Ascending aorta (tissue), 2 donors: ENCODE results near the gene DPP3. TPM values are rescaled to one million over a fixed set of nuclear protein-coding genes. Genes with fewer than 3 reads are reported as not detected.
A peak's percentile ranks its signal among the peaks of the same experiment; 100 is the strongest.
"Not testable (repeated sequence)": the region's sequence is repeated elsewhere in the genome, so short reads cannot be mapped to it uniquely, and the experiment has no call there.

ENCODE experiments used
- DNase-seq, 2 donors: peaks; one replicate each; pipeline ENCODE4 v3.0.0-alpha.2; 2019; ENCODE audit warnings: low spot score in 2 of 2
- H3K27ac ChIP-seq, 2 donors: fragments of 200-600 bp; sonication (generic); one replicate each; pipeline ENCODE4 v1.5.1; 2016 to 2017; ENCODE audit warnings: mild to moderate bottlenecking in 1 of 2
- H3K27me3 ChIP-seq: fragments of 200-600 bp; sonication (generic); one replicate; pipeline ENCODE4 v1.5.1; 2017
- H3K36me3 ChIP-seq, 2 donors: fragments of 200-600 bp; sonication (generic); one replicate each; pipeline ENCODE4 v1.5.1; 2016
- H3K4me1 ChIP-seq, 2 donors: fragments of 200-600 bp; sonication (generic); one replicate each; pipeline ENCODE4 v1.5.1; 2016 to 2017; ENCODE audit warnings: mild to moderate bottlenecking in 1 of 2
- H3K4me3 ChIP-seq, 2 donors: fragments of 200-600 bp; sonication (generic); one replicate each; pipeline ENCODE4 v1.5.1; 2016 to 2017; ENCODE audit warnings: mild to moderate bottlenecking in 1 of 2
- H3K9me3 ChIP-seq, 2 donors: fragments of 200-600 bp; sonication (generic); one replicate each; pipeline ENCODE4 v1.5.1; 2016
- CTCF ChIP-seq, 3 experiments: fragments of 200-600 bp in 2 of 3; fragments of 450-650 bp in 1 of 3; sonication (generic) in 2 of 3; IDR thresholded peaks; one replicate each; pipeline ENCODE4 v1.5.1; 2016 to 2019; ENCODE audit warnings: antibody characterized with exemption in 3 of 3, mild to moderate bottlenecking in 1 of 3, moderate library complexity in 1 of 3
- intact Hi-C: fragments of 100-400 bp; cut with DNase I; formaldehyde crosslinking; loops from one replicate; pipeline ENCODE4 v1.15.1; 2023
- total RNA-seq: library from RNA; depleted of rRNA; stranded (reverse); fragments of >200 nt; gene quantifications from one replicate; pipeline ENCODE4 v1.1.0, GENCODE V29; 2016

The DPP3 gene
- total RNA-seq, result 14.8 TPM

DNA sequence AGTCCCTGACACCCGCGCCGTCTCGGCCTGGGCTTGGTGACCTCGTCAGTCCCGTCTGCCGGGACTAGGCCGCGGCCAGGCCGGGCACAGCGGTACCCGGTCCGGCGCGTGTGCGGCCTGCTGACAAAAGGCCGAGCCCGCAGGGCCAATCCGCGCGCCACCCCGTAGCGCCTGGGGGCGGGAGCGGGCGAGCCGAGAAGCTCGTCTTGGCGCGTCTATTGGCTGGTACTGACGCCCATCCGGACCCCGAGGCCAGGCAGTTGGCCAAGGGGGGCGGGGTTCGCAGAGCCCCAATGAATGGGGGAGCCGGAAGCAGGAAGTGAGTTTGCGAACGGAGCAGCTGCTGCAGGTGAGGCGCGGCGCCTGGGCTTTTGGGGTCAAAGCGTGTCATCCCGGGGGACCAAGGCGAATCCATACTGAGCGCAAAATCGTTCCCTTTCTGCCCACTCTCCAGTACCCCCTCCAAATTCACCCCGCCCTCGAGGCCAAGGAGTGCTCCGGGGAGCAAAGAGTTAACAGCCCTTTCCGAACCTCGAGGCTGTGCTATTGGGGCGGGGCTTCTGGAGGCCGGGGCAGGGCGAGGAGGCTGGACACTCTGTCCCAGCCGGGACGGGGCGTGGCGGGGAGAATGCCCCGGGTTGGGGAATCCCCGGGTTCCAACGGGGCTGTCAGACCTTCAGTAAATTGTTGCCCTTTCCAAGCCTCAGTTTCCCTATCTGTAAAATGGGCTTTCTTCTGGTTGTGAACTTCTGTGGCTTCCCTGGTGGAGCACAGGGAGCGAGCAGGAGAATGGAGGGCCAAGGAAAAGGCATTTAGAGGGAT, at the start of gene DPP3:
Gene DPP3, plus strand, starts transcription at position 318 of the 822 bp plus-strand sequence. CDS start 1,767 bp downstream, outside the sequence.
- Histone ChIP-seq H3K36me3 (peaks cover 6 to 11% of the 10 kb centered on the region in 2 donors), H3K4me1 (peaks cover 0 to 13% of the 10 kb centered on the region in 2 donors), H3K27ac (peak within 1 kb of the TSS; percentile 84 to 92), H3K27me3 (no peaks in the 10 kb centered on the region), H3K4me3 (peak within 1 kb of the TSS; percentile 67 to 75), H3K9me3 (no peaks in the 10 kb centered on the region)
- peak; percentile 88 to 98 for DNase-seq
- intact Hi-C loops, result loop anchor here (1.0 kb wide), 3 partner anchors 14 to 66 kb away; partner anchors contain the start of genes ACTN3, BBS1, PELI3 and ZDHHC24
- TF ChIP-seq CTCF (IDR thresholded peaks at IDR 0.05), result no peak

- H3K27me3 ChIP-seq, DNase-seq, H3K9me3 ChIP-seq, H3K4me3 ChIP-seq, intact Hi-C loops, H3K27ac ChIP-seq, H3K4me1 ChIP-seq: not testable (repeated sequence)
- peaks cover 7 to 28% of the 10 kb centered on the region in 2 donors for H3K36me3 ChIP-seq
Measured at GRCh38 chr11:66431287-66431686, 48.9 kb upstream of the DPP3 start.

DNA sequence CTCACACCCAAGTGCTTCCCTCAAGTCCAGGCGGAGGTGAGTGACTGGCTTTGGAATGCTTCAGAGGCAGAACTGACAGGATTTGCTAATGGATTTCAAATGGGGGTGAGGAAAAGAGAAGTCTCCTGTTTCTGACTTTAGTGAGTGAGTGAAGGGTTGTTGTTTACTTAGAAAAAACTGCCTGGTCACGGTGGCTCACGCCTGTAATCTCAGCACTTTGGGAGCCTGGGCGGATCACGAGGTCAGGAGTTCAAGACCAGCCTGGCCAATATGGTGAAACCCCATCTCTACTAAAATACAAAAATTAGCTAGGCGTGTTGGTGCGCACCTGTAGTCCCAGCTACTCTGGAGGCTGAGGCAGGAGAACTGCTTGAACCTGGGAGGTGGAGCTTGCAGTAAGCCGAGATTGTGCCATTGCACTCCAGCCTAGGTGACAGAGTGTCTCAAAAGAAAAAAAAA, 48.3 kb upstream of the DPP3 start:
- peaks cover 13 to 33% of the 10 kb centered on the region in 2 donors for H3K36me3 ChIP-seq
- H3K27me3 ChIP-seq, H3K4me1 ChIP-seq, H3K4me3 ChIP-seq, H3K27ac ChIP-seq, H3K9me3 ChIP-seq, intact Hi-C loops, DNase-seq: not testable (repeated sequence)

DNA sequence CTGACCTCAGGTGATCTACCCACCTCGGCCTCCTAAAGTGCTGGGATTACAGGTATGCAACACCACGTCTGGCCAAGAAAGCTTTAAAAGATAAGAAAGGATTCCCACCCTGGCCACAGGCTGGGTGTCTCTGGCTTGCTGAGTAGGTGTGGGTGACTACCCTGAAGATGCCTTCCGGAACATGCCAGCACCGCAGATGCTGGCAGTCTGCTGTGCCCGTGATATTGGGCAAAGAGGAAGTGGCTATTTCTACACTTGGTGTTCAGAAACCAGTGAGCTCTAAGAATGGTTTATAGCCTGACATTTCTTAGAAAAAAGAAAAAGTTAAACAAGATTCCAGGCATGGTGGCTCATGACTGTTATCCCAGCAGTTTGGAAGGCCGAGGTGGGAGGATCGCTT, 47.6 kb upstream of the DPP3 start:
- no peak for TF ChIP-seq CTCF (IDR thresholded peaks at IDR 0.05)
- Histone ChIP-seq H3K27me3 (no peaks in the 10 kb centered on the region), H3K4me3 (no peak overlapping the region), H3K27ac (no peak overlapping the region), H3K4me1 (no peaks in the 10 kb centered on the region), H3K9me3 (no peaks in the 10 kb centered on the region), H3K36me3 (peaks cover 15 to 36% of the 10 kb centered on the region in 2 donors)
- intact Hi-C loops, result no loop called here
- DNase-seq, result no peak

DNA sequence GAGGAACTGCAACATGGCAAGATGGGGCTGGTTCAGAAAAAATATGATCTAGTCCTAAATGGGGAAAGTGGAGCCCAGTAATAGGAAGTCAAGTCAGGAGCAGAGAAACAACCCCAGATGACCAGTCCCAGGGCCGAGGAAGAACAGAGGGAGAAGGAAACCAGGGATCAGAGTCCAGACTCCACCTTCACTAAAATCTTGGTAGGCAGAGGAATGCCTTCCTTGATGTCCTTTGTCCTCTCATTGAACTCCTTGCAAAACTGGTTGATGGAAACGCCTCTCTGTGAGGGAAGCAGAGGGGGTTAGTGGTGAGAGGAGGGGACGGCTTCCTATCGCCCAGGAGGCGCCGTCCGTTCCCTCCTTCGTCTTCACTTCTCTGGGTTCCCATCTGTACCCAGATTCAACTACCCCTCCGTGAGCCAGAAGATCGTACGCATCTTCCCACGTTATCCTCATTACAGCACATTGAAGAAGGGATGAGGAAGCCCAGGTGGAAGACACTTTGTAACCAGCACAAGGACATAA, 42.2 kb upstream of the DPP3 start:
- DNase-seq, result no peak
- no peaks in the 10 kb centered on the region for H3K27me3 ChIP-seq
- intact Hi-C loops, result loop anchor here (2.0 kb wide), 3 partner anchors 29 to 241 kb away; partner anchors contain the start of gene PELI3
- no peak for TF ChIP-seq CTCF (IDR thresholded peaks at IDR 0.05)
- peak overlapping the region; percentile 58 to 74 for H3K27ac ChIP-seq
- no peaks in the 10 kb centered on the region for H3K9me3 ChIP-seq
- H3K36me3 ChIP-seq, result peaks cover 15 to 31% of the 10 kb centered on the region in 2 donors
- H3K4me3 ChIP-seq, result peak overlapping the region; percentile 59 to 82
- peaks cover 3 to 4% of the 10 kb centered on the region in 2 donors for H3K4me1 ChIP-seq

DNA sequence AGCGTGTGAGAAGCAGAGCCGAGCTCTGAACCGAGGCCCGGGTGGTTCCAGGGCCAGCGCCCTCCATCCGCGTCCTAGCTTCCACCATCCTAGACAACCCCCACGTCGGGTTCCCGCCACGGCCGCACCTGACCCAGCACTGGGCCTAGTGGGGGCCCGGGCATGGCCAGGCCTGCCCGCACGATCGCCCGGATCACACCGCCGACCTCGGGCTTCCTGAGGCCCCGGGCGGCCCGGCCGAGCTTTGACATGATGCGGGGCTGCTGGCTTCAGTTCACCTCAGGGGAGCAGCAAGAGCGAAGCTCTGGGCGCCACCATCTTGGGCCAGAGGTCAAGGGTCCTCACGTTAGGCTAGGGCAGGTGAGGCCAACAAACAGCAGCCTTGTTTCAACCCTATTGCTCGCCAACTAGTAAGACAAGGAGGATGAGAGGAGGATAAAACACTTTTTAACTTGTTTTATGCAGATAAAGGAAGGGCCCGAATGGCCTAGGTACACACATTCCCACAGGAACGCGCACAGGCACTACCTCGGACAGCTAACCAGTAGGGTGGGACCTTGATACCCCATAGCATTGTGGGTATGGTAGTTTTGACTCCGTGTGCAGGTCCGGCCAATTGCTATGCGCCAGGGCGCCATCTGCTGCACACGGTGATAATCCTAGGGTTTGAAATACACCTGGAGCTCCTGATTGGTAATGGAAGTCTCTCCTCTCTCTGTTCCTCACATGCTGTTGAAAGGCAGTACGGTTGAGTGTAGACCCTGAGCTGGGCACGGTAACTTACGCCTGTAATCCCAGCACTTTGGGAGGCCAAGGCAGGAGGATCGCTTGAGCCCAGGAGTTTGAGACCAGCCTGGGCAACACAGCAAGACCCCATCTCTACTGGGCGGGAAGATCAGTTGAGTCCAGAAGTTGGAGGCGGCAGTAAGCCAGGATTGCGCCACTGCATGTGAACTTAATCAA, 41.4 kb upstream of the DPP3 start, which contains the start of gene MRPL11:
Gene MRPL11, minus strand, starts transcription at position 345 of the 963 bp plus-strand sequence. Its CDS starts 94 bp downstream, at position 251.
- DNase-seq, result peak; percentile 53 to 93
- H3K27ac ChIP-seq, result peak within 1 kb of the TSS; percentile 58 to 74
- H3K27me3 ChIP-seq, result no peaks in the 10 kb centered on the region
- peaks cover 3 to 4% of the 10 kb centered on the region in 2 donors for H3K4me1 ChIP-seq
- H3K4me3 ChIP-seq, result peak within 1 kb of the TSS; percentile 59 to 82
- intact Hi-C loops, result loop anchor here (2.0 kb wide), 3 partner anchors 28 to 240 kb away; partner anchors contain the start of gene PELI3
- no peaks in the 10 kb centered on the region for H3K9me3 ChIP-seq
- peaks cover 15 to 25% of the 10 kb centered on the region in 2 donors for H3K36me3 ChIP-seq
- peak; percentile 58 to 78 (median 61) for TF ChIP-seq CTCF (IDR thresholded peaks at IDR 0.05)

- H3K9me3 ChIP-seq, H3K4me1 ChIP-seq, H3K4me3 ChIP-seq, DNase-seq, intact Hi-C loops, H3K27ac ChIP-seq, H3K27me3 ChIP-seq: not testable (repeated sequence)
- H3K36me3 ChIP-seq, result peaks cover 15 to 18% of the 10 kb centered on the region in 2 donors
Measured at GRCh38 chr11:66440101-66440939, 39.9 kb upstream of the DPP3 start.

- H3K4me1 ChIP-seq, intact Hi-C loops: not testable (repeated sequence)
- peaks cover 11 to 12% of the 10 kb centered on the region in 2 donors for H3K36me3 ChIP-seq
Measured at GRCh38 chr11:66440940-66441282, 39.3 kb upstream of the DPP3 start.

More at GRCh38 chr11:66440940-66441282, 39.3 kb upstream of the DPP3 start:
- not testable (repeated sequence) for DNase-seq, H3K27me3 ChIP-seq, H3K27ac ChIP-seq, H3K4me3 ChIP-seq, H3K9me3 ChIP-seq
